Subcutaneous abdominal adipose tissue (tissue), 5 donors: ENCODE measurements around the gene PORCN.

Experiments
- H3K27ac ChIP-seq: one replicate; pipeline ENCODE4 v1.7.0; 2013; ENCODE audit warnings: low read depth, mild to moderate bottlenecking, inconsistent platforms, low read length, moderate library complexity
- H3K27me3 ChIP-seq, 5 donors: one replicate each; pipeline ENCODE4 v1.7.0; 2013; ENCODE audit warnings: low read length in 5 of 5, inconsistent platforms in 1 of 5; ENCODE audit not compliant: control insufficient read depth in 5 of 5, insufficient read depth in 4 of 5
- H3K36me3 ChIP-seq, 5 donors: one replicate each; pipeline ENCODE4 v1.7.0; 2013; ENCODE audit warnings: low read length in 5 of 5; ENCODE audit not compliant: control insufficient read depth in 5 of 5, insufficient read depth in 5 of 5
- H3K4me1 ChIP-seq, 5 donors: one replicate each; pipeline ENCODE4 v1.7.0; 2013; ENCODE audit warnings: low read length in 5 of 5, mild to moderate bottlenecking in 3 of 5, moderate library complexity in 1 of 5; ENCODE audit not compliant: control insufficient read depth in 5 of 5, insufficient read depth in 5 of 5
- H3K4me3 ChIP-seq, 5 donors: one replicate each; pipeline ENCODE4 v1.7.0; 2013; ENCODE audit warnings: low read length in 5 of 5, low read depth in 1 of 5
- H3K9ac ChIP-seq, 5 donors: one replicate each; pipeline ENCODE4 v1.7.0; 2013; ENCODE audit warnings: low read length in 5 of 5, mild to moderate bottlenecking in 4 of 5, moderate library complexity in 3 of 5
- H3K9me3 ChIP-seq, 5 donors: one replicate each; pipeline ENCODE4 v1.7.0; 2013; ENCODE audit warnings: low read length in 5 of 5; ENCODE audit not compliant: control insufficient read depth in 5 of 5
- donor health status: healthy.
- donor health status: healthy.
- donor health status: healthy.
- donor health status: healthy.
- donor health status: healthy.

The PORCN gene

GRCh38 chrX:48504261-48504660, 4.5 kb upstream of the PORCN start:
- H3K4me1 ChIP-seq: peaks cover 0 to 10% (median 6%) of the 10 kb centered on the region in 5 donors
- no peaks in the 10 kb centered on the region for H3K36me3 ChIP-seq
- no peak overlapping the region for H3K4me3 ChIP-seq
- peaks cover 0 to 12% (median 9%) of the 10 kb centered on the region in 5 donors for H3K27me3 ChIP-seq
- H3K9ac ChIP-seq: no peak overlapping the region
- H3K9me3 ChIP-seq: no peaks in the 10 kb centered on the region
- H3K27ac ChIP-seq: no peak overlapping the region

GRCh38 chrX:48505481-48505880, 3.3 kb upstream of the PORCN start:
- H3K27me3 ChIP-seq: peaks cover 0 to 15% (median 9%) of the 10 kb centered on the region in 5 donors
- peaks cover 0 to 17% (median 13%) of the 10 kb centered on the region in 5 donors for H3K4me1 ChIP-seq
- H3K36me3 ChIP-seq: no peaks in the 10 kb centered on the region
- no peak overlapping the region for H3K9ac ChIP-seq
- no peak overlapping the region for H3K4me3 ChIP-seq
- H3K9me3 ChIP-seq: peaks cover 0 to 3% (median 0%) of the 10 kb centered on the region in 5 donors
- H3K27ac ChIP-seq: no peak overlapping the region

GRCh38 chrX:48507246-48507645, 1.5 kb upstream of the PORCN start:
- H3K9ac ChIP-seq: no peak overlapping the region
- H3K9me3 ChIP-seq: peaks cover 0 to 3% (median 0%) of the 10 kb centered on the region in 5 donors
- H3K36me3 ChIP-seq: peaks cover 0 to 4% (median 0%) of the 10 kb centered on the region in 5 donors
- peaks cover 0 to 17% (median 13%) of the 10 kb centered on the region in 5 donors for H3K4me1 ChIP-seq
- H3K27ac ChIP-seq: no peak overlapping the region
- no peak overlapping the region for H3K4me3 ChIP-seq
- H3K27me3 ChIP-seq: peaks cover 0 to 13% (median 10%) of the 10 kb centered on the region in 5 donors

GRCh38 chrX:48509245-48509590, 426 bp downstream of the PORCN start:
- peaks cover 0 to 15% (median 8%) of the 10 kb centered on the region in 5 donors for H3K27me3 ChIP-seq
- H3K9ac ChIP-seq: peak overlapping the region in 4 of 5 donors; percentile 71 to 86 (median 82)
- no peak overlapping the region for H3K27ac ChIP-seq
- peaks cover 0 to 12% (median 3%) of the 10 kb centered on the region in 5 donors for H3K36me3 ChIP-seq
- peaks cover 0 to 17% (median 13%) of the 10 kb centered on the region in 5 donors for H3K4me1 ChIP-seq
- peak overlapping the region; percentile 74 to 79 (median 76) for H3K4me3 ChIP-seq
- H3K9me3 ChIP-seq: peaks cover 0 to 3% (median 0%) of the 10 kb centered on the region in 5 donors

- Histone ChIP-seq H3K36me3 (peaks cover 0 to 15% (median 3%) of the 10 kb centered on the region in 5 donors), H3K27me3 (peaks cover 0 to 15% (median 8%) of the 10 kb centered on the region in 5 donors), H3K4me1 (peaks cover 0 to 17% (median 13%) of the 10 kb centered on the region in 5 donors), H3K4me3 (peak overlapping the region; percentile 74 to 79 (median 76)), H3K9me3 (peaks cover 0 to 3% (median 0%) of the 10 kb centered on the region in 5 donors), H3K27ac (no peak overlapping the region), H3K9ac (peak overlapping the region in 3 of 5 donors; percentile 78 to 86 (median 86))
Observed at GRCh38 chrX:48509619-48510018, 827 bp downstream of the PORCN start.

GRCh38 chrX:48511560-48511959, 2.8 kb downstream of the PORCN start:
- H3K27ac ChIP-seq: no peak overlapping the region
- peaks cover 0 to 5% (median 0%) of the 10 kb centered on the region in 5 donors for H3K9me3 ChIP-seq
- H3K4me3 ChIP-seq: no peak overlapping the region

GRCh38 chrX:48512371-48512935, 3.7 kb downstream of the PORCN start:
- Histone ChIP-seq H3K4me1 (peaks cover 0 to 17% (median 13%) of the 10 kb centered on the region in 5 donors), H3K36me3 (peaks cover 0 to 28% (median 7%) of the 10 kb centered on the region in 5 donors), H3K9ac (no peak overlapping the region), H3K27ac (no peak overlapping the region), H3K4me3 (no peak overlapping the region), H3K9me3 (peaks cover 0 to 5% (median 0%) of the 10 kb centered on the region in 5 donors), H3K27me3 (peaks cover 0 to 18% (median 11%) of the 10 kb centered on the region in 5 donors)

More at GRCh38 chrX:48511560-48511959, 2.8 kb downstream of the PORCN start:
- peaks cover 0 to 24% (median 7%) of the 10 kb centered on the region in 5 donors for H3K36me3 ChIP-seq
- peaks cover 0 to 18% (median 8%) of the 10 kb centered on the region in 5 donors for H3K27me3 ChIP-seq
- H3K9ac ChIP-seq: no peak overlapping the region
- H3K4me1 ChIP-seq: peaks cover 0 to 17% (median 13%) of the 10 kb centered on the region in 5 donors

- H3K27ac ChIP-seq: no peak overlapping the region
Observed at GRCh38 chrX:48513670-48514069, 4.9 kb downstream of the PORCN start.

GRCh38 chrX:48514126-48514806, 5.5 kb downstream of the PORCN start:
- Histone ChIP-seq H3K27me3 (peaks cover 0 to 18% (median 11%) of the 10 kb centered on the region in 5 donors), H3K4me1 (peaks cover 0 to 9% (median 5%) of the 10 kb centered on the region in 5 donors), H3K36me3 (peaks cover 0 to 28% (median 7%) of the 10 kb centered on the region in 5 donors), H3K9me3 (peaks cover 0 to 5% (median 0%) of the 10 kb centered on the region in 5 donors), H3K9ac (no peak overlapping the region), H3K27ac (no peak overlapping the region), H3K4me3 (no peak overlapping the region)

More at GRCh38 chrX:48513670-48514069, 4.9 kb downstream of the PORCN start:
- H3K9me3 ChIP-seq: peaks cover 0 to 5% (median 0%) of the 10 kb centered on the region in 5 donors
- peaks cover 0 to 28% (median 7%) of the 10 kb centered on the region in 5 donors for H3K36me3 ChIP-seq
- no peak overlapping the region for H3K9ac ChIP-seq
- H3K4me1 ChIP-seq: peaks cover 0 to 12% (median 8%) of the 10 kb centered on the region in 5 donors
- peaks cover 0 to 18% (median 11%) of the 10 kb centered on the region in 5 donors for H3K27me3 ChIP-seq
- no peak overlapping the region for H3K4me3 ChIP-seq
